ENCODE data around the gene AMPD2.

DNA sequence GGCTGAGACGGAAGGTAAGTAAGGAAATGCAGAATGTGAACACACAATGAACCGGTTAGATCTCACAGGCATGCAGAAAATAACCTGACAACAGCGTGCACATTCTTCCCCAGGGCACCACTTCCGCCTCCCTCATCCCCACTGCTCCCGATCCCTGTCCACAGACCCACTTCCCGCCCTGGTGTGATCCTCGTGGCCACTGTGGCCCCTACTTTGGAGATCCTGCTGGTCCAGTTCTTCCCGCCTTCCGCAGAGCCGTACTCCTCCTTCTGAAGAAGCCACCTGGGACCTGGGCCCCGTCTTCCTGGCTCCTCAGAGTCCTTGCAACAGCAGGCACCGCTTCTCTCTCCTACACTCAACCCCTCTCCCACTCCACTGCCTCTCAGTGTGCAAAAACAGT lies 34.9 kb downstream of the AMPD2 start:
- TF ChIP-seq, protein P1, sequence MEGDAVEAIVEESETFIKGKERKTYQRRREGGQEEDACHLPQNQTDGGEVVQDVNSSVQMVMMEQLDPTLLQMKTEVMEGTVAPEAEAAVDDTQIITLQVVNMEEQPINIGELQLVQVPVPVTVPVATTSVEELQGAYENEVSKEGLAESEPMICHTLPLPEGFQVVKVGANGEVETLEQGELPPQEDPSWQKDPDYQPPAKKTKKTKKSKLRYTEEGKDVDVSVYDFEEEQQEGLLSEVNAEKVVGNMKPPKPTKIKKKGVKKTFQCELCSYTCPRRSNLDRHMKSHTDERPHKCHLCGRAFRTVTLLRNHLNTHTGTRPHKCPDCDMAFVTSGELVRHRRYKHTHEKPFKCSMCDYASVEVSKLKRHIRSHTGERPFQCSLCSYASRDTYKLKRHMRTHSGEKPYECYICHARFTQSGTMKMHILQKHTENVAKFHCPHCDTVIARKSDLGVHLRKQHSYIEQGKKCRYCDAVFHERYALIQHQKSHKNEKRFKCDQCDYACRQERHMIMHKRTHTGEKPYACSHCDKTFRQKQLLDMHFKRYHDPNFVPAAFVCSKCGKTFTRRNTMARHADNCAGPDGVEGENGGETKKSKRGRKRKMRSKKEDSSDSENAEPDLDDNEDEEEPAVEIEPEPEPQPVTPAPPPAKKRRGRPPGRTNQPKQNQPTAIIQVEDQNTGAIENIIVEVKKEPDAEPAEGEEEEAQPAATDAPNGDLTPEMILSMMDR (IDR thresholded peaks at IDR 0.05; ENCODE audit: control extremely low read depth in 1 of 3, insufficient read depth in 1 of 3, low read depth in 1 of 3, low read length in 3 of 3) = no peak
- TF ChIP-seq SRF (IDR thresholded peaks at IDR 0.05; ENCODE audit: low read depth, low read length) (no peak), JUND (IDR thresholded peaks at IDR 0.05; ENCODE audit: low read length) (no peak), CHD2 (IDR thresholded peaks at IDR 0.05; ENCODE audit: low read length) (no peak), POLR2A (IDR thresholded peaks at IDR 0.05; ENCODE audit: control extremely low read depth in 1 of 2, low read depth in 2 of 2, low read length in 2 of 2) (no peak), RBBP5 (IDR thresholded peaks at IDR 0.05; ENCODE audit: borderline replicate concordance, low read depth, low read length) (no peak)
- TF ChIP-seq, protein P2, sequence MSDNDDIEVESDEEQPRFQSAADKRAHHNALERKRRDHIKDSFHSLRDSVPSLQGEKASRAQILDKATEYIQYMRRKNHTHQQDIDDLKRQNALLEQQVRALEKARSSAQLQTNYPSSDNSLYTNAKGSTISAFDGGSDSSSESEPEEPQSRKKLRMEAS (IDR thresholded peaks at IDR 0.05) = no peak
- TF ChIP-seq, protein P3, sequence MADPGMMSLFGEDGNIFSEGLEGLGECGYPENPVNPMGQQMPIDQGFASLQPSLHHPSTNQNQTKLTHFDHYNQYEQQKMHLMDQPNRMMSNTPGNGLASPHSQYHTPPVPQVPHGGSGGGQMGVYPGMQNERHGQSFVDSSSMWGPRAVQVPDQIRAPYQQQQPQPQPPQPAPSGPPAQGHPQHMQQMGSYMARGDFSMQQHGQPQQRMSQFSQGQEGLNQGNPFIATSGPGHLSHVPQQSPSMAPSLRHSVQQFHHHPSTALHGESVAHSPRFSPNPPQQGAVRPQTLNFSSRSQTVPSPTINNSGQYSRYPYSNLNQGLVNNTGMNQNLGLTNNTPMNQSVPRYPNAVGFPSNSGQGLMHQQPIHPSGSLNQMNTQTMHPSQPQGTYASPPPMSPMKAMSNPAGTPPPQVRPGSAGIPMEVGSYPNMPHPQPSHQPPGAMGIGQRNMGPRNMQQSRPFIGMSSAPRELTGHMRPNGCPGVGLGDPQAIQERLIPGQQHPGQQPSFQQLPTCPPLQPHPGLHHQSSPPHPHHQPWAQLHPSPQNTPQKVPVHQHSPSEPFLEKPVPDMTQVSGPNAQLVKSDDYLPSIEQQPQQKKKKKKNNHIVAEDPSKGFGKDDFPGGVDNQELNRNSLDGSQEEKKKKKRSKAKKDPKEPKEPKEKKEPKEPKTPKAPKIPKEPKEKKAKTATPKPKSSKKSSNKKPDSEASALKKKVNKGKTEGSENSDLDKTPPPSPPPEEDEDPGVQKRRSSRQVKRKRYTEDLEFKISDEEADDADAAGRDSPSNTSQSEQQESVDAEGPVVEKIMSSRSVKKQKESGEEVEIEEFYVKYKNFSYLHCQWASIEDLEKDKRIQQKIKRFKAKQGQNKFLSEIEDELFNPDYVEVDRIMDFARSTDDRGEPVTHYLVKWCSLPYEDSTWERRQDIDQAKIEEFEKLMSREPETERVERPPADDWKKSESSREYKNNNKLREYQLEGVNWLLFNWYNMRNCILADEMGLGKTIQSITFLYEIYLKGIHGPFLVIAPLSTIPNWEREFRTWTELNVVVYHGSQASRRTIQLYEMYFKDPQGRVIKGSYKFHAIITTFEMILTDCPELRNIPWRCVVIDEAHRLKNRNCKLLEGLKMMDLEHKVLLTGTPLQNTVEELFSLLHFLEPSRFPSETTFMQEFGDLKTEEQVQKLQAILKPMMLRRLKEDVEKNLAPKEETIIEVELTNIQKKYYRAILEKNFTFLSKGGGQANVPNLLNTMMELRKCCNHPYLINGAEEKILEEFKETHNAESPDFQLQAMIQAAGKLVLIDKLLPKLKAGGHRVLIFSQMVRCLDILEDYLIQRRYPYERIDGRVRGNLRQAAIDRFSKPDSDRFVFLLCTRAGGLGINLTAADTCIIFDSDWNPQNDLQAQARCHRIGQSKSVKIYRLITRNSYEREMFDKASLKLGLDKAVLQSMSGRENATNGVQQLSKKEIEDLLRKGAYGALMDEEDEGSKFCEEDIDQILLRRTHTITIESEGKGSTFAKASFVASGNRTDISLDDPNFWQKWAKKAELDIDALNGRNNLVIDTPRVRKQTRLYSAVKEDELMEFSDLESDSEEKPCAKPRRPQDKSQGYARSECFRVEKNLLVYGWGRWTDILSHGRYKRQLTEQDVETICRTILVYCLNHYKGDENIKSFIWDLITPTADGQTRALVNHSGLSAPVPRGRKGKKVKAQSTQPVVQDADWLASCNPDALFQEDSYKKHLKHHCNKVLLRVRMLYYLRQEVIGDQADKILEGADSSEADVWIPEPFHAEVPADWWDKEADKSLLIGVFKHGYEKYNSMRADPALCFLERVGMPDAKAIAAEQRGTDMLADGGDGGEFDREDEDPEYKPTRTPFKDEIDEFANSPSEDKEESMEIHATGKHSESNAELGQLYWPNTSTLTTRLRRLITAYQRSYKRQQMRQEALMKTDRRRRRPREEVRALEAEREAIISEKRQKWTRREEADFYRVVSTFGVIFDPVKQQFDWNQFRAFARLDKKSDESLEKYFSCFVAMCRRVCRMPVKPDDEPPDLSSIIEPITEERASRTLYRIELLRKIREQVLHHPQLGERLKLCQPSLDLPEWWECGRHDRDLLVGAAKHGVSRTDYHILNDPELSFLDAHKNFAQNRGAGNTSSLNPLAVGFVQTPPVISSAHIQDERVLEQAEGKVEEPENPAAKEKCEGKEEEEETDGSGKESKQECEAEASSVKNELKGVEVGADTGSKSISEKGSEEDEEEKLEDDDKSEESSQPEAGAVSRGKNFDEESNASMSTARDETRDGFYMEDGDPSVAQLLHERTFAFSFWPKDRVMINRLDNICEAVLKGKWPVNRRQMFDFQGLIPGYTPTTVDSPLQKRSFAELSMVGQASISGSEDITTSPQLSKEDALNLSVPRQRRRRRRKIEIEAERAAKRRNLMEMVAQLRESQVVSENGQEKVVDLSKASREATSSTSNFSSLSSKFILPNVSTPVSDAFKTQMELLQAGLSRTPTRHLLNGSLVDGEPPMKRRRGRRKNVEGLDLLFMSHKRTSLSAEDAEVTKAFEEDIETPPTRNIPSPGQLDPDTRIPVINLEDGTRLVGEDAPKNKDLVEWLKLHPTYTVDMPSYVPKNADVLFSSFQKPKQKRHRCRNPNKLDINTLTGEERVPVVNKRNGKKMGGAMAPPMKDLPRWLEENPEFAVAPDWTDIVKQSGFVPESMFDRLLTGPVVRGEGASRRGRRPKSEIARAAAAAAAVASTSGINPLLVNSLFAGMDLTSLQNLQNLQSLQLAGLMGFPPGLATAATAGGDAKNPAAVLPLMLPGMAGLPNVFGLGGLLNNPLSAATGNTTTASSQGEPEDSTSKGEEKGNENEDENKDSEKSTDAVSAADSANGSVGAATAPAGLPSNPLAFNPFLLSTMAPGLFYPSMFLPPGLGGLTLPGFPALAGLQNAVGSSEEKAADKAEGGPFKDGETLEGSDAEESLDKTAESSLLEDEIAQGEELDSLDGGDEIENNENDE (IDR thresholded peaks at IDR 0.05; ENCODE audit: insufficient replicate concordance, low read length) = no peak

All from H1 (cell line).